ENCODE results near the gene RNF215. TPM values are rescaled to one million over a fixed set of nuclear protein-coding genes. Genes with fewer than 3 reads are reported as not detected.

RNF215 gene
- total RNA-seq, 1 donor from 2014 or later, result 7.3 TPM

DNA sequence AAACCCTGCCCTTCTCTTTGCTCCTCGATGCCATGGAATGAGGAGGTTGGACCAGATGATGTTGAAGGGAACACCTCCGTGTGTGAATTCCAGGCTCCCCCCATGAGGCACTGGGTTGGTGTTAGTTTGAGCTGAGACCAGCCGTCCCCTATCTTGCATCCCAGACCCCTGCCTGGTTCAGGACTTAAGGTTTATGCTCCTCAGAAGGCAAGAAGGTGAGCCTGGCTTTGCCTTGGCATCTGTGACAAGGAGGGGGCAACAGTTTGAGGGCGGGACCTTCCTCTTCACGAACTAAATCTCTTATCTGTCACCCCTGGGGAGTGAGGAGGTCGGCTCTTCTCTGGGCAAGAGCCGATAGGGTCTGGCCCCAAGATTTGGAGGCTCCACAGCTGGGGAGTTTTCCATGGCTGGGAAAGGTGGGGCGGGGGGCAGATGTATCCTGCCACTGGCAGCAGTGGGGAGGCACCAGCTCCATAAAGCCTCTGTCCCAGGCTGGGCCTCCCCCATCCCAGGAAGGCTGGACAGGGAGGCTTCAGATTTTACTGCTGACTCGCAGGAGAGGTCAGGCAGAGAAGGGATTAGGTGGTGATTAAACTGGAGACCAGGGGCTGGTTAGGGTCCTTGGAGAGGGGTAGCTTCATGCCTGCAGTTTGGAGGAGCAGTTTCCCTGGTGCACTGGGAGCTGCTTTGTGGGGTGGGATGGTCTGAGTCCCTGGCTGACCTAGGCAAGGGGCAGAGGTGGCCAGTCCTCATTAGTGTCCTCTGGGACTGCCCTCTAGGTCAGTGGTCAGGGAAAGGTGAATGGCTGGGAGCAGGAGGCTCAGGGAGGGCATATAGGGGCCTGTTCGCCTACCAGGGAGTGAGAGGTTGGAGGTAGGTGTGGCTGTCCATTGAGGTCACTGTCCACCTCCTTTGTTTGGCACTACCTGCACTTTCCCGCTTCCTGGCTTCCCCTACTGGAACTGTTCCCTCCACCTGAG lies 10.7 kb upstream of the RNF215 start:
- peak overlapping the region; percentile 48 to 73 (median 61) for H3K4me3 ChIP-seq (ENCODE audit: low read length in 3 of 3)
- no peaks in the 10 kb centered on the region for H3K36me3 ChIP-seq (ENCODE audit: control insufficient read depth in 3 of 3, insufficient read depth in 3 of 3, low read length in 3 of 3)
- no peaks in the 10 kb centered on the region for H3K9me3 ChIP-seq (ENCODE audit: control insufficient read depth in 3 of 3, low read length in 3 of 3)
- peaks cover 36 to 55% (median 54%) of the 10 kb centered on the region in 3 donors for H3K27me3 ChIP-seq (ENCODE audit: control insufficient read depth in 3 of 3, insufficient read depth in 3 of 3, low read length in 3 of 3)
- no peak overlapping the region for H3K27ac ChIP-seq (ENCODE audit: low read depth, low read length)
- peaks cover 12 to 22% (median 12%) of the 10 kb centered on the region in 3 donors for H3K4me1 ChIP-seq (ENCODE audit: control insufficient read depth in 3 of 3, insufficient read depth in 3 of 3, low read length in 3 of 3)
- peak overlapping the region; percentile 11 to 57 (median 23) for H3K9ac ChIP-seq (ENCODE audit: low read depth in 1 of 3, low read length in 3 of 3)

DNA sequence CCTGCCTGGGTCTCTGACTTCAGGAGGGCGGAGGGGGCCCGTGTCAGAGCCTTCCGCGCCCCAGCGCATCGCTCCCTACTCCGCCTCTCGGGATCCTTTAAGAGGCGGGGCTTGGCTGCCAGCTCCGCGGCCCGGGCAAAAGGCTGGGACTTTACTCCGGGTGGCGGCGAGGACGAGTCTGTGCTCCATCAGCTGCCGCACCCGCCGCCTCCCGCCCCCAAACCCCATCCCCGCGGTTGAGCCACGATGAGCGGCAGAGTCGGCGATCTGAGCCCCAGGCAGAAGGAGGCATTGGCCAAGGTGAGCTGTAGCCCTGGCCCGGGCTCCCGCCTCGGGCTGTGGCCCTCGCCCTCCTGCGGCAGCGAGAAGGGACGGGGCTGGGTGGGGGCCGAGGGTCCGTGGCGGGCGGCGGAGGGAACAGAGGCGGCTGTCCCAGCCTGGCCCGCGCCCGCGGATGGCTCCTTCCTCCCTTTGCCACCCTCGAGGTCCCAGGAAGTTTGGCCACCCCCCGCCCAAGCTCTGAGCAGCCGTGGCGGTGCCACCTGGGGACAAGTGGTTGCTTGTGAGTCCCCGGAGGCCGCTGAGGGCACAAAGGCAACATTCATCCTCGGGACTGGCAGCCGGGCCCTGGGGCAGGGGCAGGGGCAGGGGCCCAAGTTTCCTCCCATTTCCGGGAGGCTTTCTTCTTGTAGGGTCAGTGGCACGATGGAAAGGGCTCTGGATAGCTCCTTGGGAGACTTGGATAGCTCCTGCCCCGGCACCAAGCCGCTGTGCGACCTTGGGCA lies 9.9 kb upstream of the RNF215 start, which contains the start of gene SEC14L2:
SEC14L2 (plus strand) TSS at position 148 of the 785 bp plus-strand sequence; CDS start at position 247, 99 bp downstream.
- Histone ChIP-seq H3K9ac (ENCODE audit: low read depth in 1 of 3, low read length in 3 of 3) (peak within 1 kb of the TSS; percentile 23 to 57 (median 54)), H3K9me3 (ENCODE audit: control insufficient read depth in 3 of 3, low read length in 3 of 3) (no peaks in the 10 kb centered on the region), H3K36me3 (ENCODE audit: control insufficient read depth in 3 of 3, insufficient read depth in 3 of 3, low read length in 3 of 3) (no peaks in the 10 kb centered on the region), H3K27me3 (ENCODE audit: control insufficient read depth in 3 of 3, insufficient read depth in 3 of 3, low read length in 3 of 3) (peaks cover 36 to 60% (median 60%) of the 10 kb centered on the region in 3 donors), H3K4me3 (ENCODE audit: low read length in 3 of 3) (peak within 1 kb of the TSS; percentile 54 to 73 (median 61)), H3K4me1 (ENCODE audit: control insufficient read depth in 3 of 3, insufficient read depth in 3 of 3, low read length in 3 of 3) (peaks cover 12 to 22% (median 12%) of the 10 kb centered on the region in 3 donors), H3K27ac (ENCODE audit: low read depth, low read length) (no peak within 1 kb of the TSS)

DNA sequence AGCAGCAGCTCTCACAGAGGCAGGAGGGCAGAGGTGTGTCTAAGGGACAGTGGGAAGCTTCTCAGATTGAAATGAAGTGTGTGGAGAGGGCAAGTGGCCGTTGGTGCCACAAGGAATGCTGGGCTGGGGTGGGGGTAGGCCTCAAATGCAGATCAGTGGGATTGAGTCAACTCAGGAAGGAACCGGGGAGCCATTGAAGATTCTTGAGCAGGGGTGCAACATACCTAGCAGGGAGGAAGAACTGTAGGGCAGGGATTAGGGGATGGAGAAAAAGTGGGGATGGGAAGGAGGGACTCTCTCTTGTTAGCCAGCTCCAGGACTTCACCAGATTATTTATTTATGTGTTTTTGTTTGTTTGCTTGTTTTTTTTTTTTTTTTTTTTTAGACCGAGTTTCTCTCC lies 6.7 kb upstream of the RNF215 start:
- Histone ChIP-seq H3K4me1 (ENCODE audit: control insufficient read depth in 3 of 3, insufficient read depth in 3 of 3, low read length in 3 of 3) (peaks cover 10 to 21% (median 11%) of the 10 kb centered on the region in 3 donors), H3K9ac (ENCODE audit: low read depth in 1 of 3, low read length in 3 of 3) (no peak overlapping the region), H3K36me3 (ENCODE audit: control insufficient read depth in 3 of 3, insufficient read depth in 3 of 3, low read length in 3 of 3) (no peaks in the 10 kb centered on the region), H3K27ac (ENCODE audit: low read depth, low read length) (no peak overlapping the region), H3K4me3 (ENCODE audit: low read length in 3 of 3) (no peak overlapping the region), H3K27me3 (ENCODE audit: control insufficient read depth in 3 of 3, insufficient read depth in 3 of 3, low read length in 3 of 3) (peaks cover 34 to 60% (median 52%) of the 10 kb centered on the region in 3 donors), H3K9me3 (ENCODE audit: control insufficient read depth in 3 of 3, low read length in 3 of 3) (no peaks in the 10 kb centered on the region)

DNA sequence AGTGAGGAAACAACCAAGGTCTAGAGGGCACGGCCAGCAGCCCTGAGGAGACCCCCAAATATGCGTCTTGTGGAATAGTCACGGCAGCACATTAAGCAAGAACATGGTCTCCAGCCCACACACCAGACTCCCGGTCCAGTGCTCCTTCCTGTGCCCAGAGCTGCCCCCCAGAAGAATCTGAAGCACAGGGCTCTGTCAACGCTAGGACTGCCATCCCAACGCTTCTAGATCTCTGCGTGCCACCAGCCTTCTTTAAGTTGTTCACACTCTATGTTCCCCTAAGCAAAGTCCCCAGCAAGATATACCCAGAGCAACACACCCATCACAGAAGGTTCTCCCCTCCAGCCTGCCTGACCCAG lies 6.1 kb upstream of the RNF215 start:
- no peak overlapping the region for H3K9ac ChIP-seq (ENCODE audit: low read depth in 1 of 3, low read length in 3 of 3)
- no peak overlapping the region for H3K4me3 ChIP-seq (ENCODE audit: low read length in 3 of 3)
- peaks cover 10 to 19% (median 10%) of the 10 kb centered on the region in 3 donors for H3K4me1 ChIP-seq (ENCODE audit: control insufficient read depth in 3 of 3, insufficient read depth in 3 of 3, low read length in 3 of 3)
- H3K9me3 ChIP-seq (ENCODE audit: control insufficient read depth in 3 of 3, low read length in 3 of 3), result no peaks in the 10 kb centered on the region
- H3K36me3 ChIP-seq (ENCODE audit: control insufficient read depth in 3 of 3, insufficient read depth in 3 of 3, low read length in 3 of 3), result no peaks in the 10 kb centered on the region
- no peak overlapping the region for H3K27ac ChIP-seq (ENCODE audit: low read depth, low read length)
- peaks cover 29 to 54% (median 46%) of the 10 kb centered on the region in 3 donors for H3K27me3 ChIP-seq (ENCODE audit: control insufficient read depth in 3 of 3, insufficient read depth in 3 of 3, low read length in 3 of 3)

DNA sequence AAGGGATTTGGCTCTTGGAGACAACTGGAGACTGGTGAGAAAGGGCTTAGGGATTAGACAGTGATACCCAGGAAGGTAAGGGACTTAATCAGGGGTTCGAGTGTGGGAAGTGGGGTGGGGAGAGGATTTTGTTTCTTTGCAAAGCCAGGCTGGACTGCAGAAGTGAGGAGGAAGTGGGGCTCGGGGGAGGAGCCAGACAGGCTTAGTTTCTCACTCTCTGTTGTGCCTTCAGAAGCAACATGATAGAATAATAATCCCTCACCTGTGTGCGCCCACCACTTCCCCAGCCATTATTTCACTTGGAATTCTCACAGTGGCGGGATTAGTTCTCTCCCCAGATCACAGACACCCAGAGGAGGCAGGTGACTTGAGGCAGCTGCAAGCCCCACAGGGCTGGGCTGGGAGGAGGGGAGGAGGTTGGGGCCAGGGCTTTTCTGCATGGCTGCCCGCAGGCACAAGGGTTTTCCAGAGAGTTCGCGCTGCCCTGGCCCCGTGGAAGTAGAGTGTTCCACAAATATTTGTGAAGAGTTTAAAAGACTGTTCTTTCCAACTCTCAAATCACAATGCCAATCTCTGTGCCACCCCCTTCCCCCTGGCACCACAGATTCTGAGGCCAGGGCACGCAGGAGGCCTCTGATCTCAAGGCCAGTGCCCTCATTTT lies 5.6 kb upstream of the RNF215 start:
- no peaks in the 10 kb centered on the region for H3K9me3 ChIP-seq (ENCODE audit: control insufficient read depth in 3 of 3, low read length in 3 of 3)
- no peak overlapping the region for H3K4me3 ChIP-seq (ENCODE audit: low read length in 3 of 3)
- peaks cover 9 to 14% (median 10%) of the 10 kb centered on the region in 3 donors for H3K4me1 ChIP-seq (ENCODE audit: control insufficient read depth in 3 of 3, insufficient read depth in 3 of 3, low read length in 3 of 3)
- peaks cover 23 to 49% (median 41%) of the 10 kb centered on the region in 3 donors for H3K27me3 ChIP-seq (ENCODE audit: control insufficient read depth in 3 of 3, insufficient read depth in 3 of 3, low read length in 3 of 3)
- H3K36me3 ChIP-seq (ENCODE audit: control insufficient read depth in 3 of 3, insufficient read depth in 3 of 3, low read length in 3 of 3), result no peaks in the 10 kb centered on the region
- H3K9ac ChIP-seq (ENCODE audit: low read depth in 1 of 3, low read length in 3 of 3), result no peak overlapping the region
- no peak overlapping the region for H3K27ac ChIP-seq (ENCODE audit: low read depth, low read length)

DNA sequence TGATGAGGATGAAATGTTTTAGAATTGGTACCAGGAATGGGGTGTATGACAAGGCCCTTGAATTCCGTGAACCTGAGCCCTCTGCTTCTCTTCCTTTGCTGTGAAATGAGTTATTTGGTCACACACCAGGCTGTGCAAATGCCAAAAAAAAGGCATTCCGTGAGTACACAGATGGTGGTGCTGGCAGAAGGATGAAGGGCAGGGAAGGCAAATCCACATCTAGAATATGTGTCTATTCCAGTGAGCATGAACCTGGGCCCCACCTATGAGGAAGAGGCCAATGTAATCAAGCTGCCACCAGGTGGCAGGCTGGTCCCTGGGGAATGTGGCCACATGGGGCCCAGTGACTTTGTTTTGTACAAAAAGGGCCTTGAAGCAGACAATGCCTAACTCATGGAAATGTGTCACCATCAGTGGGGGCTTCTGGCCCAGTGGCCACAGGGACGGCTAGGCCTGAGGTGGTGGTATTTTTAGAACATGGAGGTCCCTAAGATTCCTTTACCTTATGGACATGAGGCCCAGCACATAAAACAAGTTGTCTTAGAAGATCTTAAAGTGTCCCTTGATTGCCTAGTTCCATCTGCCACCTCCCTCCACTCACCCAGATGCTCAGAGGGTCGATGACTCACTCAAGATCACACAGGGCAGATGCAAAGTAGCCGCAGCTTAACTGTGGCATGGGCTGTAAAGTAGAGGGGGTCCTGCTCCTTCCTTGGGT lies 3.9 kb upstream of the RNF215 start:
- Histone ChIP-seq H3K27ac (ENCODE audit: low read depth, low read length) (no peak overlapping the region), H3K9ac (ENCODE audit: low read depth in 1 of 3, low read length in 3 of 3) (no peak overlapping the region), H3K27me3 (ENCODE audit: control insufficient read depth in 3 of 3, insufficient read depth in 3 of 3, low read length in 3 of 3) (peaks cover 17 to 33% (median 25%) of the 10 kb centered on the region in 3 donors)

DNA sequence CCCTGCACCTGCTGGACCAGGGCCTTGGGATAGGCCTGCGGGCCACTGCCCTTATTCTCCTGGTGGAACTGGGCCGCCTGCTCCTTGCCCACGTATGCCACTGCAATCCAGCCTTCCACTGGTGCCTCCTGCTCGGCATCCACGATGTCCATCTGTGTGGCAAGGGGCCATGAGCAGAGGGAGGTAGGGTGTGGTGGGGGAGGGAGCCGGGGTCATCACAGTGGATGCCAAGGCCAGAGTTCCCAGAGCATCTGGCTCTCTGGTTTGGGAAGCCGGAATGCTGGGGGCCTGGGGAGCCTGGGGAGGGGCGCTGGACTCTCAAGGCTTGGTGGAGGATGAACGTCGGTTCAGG lies 627 bp downstream of the RNF215 start:
- H3K9ac ChIP-seq (ENCODE audit: low read depth in 1 of 3, low read length in 3 of 3), result peak overlapping the region; percentile 72 to 80 (median 76)
- peaks cover 0 to 2% (median 0%) of the 10 kb centered on the region in 3 donors for H3K27me3 ChIP-seq (ENCODE audit: control insufficient read depth in 3 of 3, insufficient read depth in 3 of 3, low read length in 3 of 3)
- no peaks in the 10 kb centered on the region for H3K9me3 ChIP-seq (ENCODE audit: control insufficient read depth in 3 of 3, low read length in 3 of 3)
- H3K4me1 ChIP-seq (ENCODE audit: control insufficient read depth in 3 of 3, insufficient read depth in 3 of 3, low read length in 3 of 3), result peaks cover 11% of the 10 kb centered on the region in 3 donors
- H3K36me3 ChIP-seq (ENCODE audit: control insufficient read depth in 3 of 3, insufficient read depth in 3 of 3, low read length in 3 of 3), result peaks cover 6 to 10% (median 9%) of the 10 kb centered on the region in 3 donors
- no peak overlapping the region for H3K27ac ChIP-seq (ENCODE audit: low read depth, low read length)
- H3K4me3 ChIP-seq (ENCODE audit: low read length in 3 of 3), result peak overlapping the region; percentile 70 to 78 (median 78)

More for the DNA sequence above, 3.9 kb upstream of the RNF215 start:
- Histone ChIP-seq H3K9me3 (ENCODE audit: control insufficient read depth in 3 of 3, low read length in 3 of 3) (no peaks in the 10 kb centered on the region), H3K36me3 (ENCODE audit: control insufficient read depth in 3 of 3, insufficient read depth in 3 of 3, low read length in 3 of 3) (no peaks in the 10 kb centered on the region), H3K4me3 (ENCODE audit: low read length in 3 of 3) (no peak overlapping the region), H3K4me1 (ENCODE audit: control insufficient read depth in 3 of 3, insufficient read depth in 3 of 3, low read length in 3 of 3) (peaks cover 8 to 9% (median 9%) of the 10 kb centered on the region in 3 donors)

DNA sequence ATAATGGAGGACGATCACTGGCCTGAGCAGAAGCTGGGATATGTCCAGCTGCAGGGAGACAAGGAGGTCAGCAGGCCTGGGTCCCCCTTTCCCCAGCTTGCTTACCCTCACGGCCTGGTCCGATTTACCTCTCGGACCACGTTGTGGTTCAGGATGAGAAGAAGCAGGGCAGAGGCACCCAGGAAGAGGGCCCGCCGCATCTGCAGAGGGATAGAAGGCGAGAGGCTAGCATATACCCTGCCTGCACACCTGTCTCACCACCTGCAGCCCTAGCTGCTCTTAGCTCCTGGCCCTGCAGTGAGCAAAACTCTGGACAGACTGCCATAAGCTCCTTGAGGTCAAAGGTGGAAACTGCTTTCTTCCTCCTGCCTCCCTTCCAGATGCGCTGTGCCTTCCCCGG lies 1.3 kb downstream of the RNF215 start:
- H3K36me3 ChIP-seq (ENCODE audit: control insufficient read depth in 3 of 3, insufficient read depth in 3 of 3, low read length in 3 of 3), result peaks cover 10 to 14% (median 12%) of the 10 kb centered on the region in 3 donors
- no peak overlapping the region for H3K27ac ChIP-seq (ENCODE audit: low read depth, low read length)
- no peak overlapping the region for H3K4me3 ChIP-seq (ENCODE audit: low read length in 3 of 3)
- no peaks in the 10 kb centered on the region for H3K27me3 ChIP-seq (ENCODE audit: control insufficient read depth in 3 of 3, insufficient read depth in 3 of 3, low read length in 3 of 3)
- peaks cover 11% of the 10 kb centered on the region in 3 donors for H3K4me1 ChIP-seq (ENCODE audit: control insufficient read depth in 3 of 3, insufficient read depth in 3 of 3, low read length in 3 of 3)
- no peaks in the 10 kb centered on the region for H3K9me3 ChIP-seq (ENCODE audit: control insufficient read depth in 3 of 3, low read length in 3 of 3)
- H3K9ac ChIP-seq (ENCODE audit: low read depth in 1 of 3, low read length in 3 of 3), result peak overlapping the region in 2 of 3 donors; percentile 76 to 80

DNA sequence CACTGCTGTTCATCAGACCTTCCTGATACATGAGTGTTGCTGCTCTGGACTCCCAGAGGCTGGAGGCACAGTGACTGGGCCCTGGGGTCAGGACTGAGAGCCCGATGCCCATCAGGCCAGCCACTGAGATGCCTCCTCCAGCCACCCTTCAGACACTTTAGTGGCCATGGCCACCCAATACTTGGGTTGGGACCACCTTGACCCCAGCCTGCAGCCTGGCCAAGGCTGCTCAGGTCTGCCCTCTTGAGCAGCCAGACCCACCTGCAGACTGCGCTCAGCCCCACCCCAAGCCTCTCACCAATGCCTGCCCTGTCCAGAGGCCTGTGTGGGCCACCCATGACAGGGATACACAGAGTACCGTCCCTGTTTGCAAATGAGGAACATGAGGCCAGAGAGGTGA lies 4.2 kb downstream of the RNF215 start:
- Histone ChIP-seq H3K27ac (ENCODE audit: low read depth, low read length) (no peak overlapping the region), H3K4me1 (ENCODE audit: control insufficient read depth in 3 of 3, insufficient read depth in 3 of 3, low read length in 3 of 3) (peaks cover 11% of the 10 kb centered on the region in 3 donors), H3K36me3 (ENCODE audit: control insufficient read depth in 3 of 3, insufficient read depth in 3 of 3, low read length in 3 of 3) (peaks cover 10 to 21% (median 20%) of the 10 kb centered on the region in 3 donors), H3K9ac (ENCODE audit: low read depth in 1 of 3, low read length in 3 of 3) (no peak overlapping the region), H3K4me3 (ENCODE audit: low read length in 3 of 3) (no peak overlapping the region), H3K27me3 (ENCODE audit: control insufficient read depth in 3 of 3, insufficient read depth in 3 of 3, low read length in 3 of 3) (no peaks in the 10 kb centered on the region), H3K9me3 (ENCODE audit: control insufficient read depth in 3 of 3, low read length in 3 of 3) (no peaks in the 10 kb centered on the region)
